HL-60/S4 (cell line): Measurements from ENCODE around the gene LAPTM4A.
"Not testable (repeated sequence)": the region's sequence is repeated elsewhere in the genome, so short reads cannot be mapped to it uniquely, and the experiment has no call there.

Experiments used
- in situ Hi-C: fragments of 300-500 bp; cut with MboI; formaldehyde crosslinking; loops from 2 replicates; pipeline ENCODE4 v1.14.3; 2022; ENCODE audit warnings: low sequenced_read_pairs

Gene LAPTM4A

DNA sequence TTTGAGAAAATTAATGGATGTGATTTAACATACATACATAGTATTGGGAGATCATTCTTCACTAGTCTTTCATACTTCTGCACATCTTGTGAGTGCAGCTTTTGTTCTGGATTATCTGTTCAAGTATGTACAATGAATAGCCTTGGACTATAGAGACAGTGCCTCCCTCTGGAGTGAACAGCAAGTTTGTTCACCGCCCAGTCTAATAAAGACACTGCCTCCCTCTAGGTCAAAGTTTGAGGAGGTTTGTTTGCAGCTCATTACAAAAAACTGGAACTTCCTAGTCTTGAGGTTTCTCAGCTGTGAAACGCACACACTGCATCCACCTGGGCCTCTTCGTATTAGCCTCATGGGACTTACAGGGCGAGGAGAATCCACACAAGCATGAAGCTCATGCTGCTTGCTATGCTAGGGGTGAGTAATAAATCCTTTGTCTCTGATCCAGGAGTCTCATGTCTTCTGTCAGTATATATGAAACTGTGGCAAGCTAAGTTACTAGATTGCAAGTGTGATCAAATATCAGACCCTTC is 26.0 kb upstream of the LAPTM4A start:
- in situ Hi-C loops, result no loop called here

DNA sequence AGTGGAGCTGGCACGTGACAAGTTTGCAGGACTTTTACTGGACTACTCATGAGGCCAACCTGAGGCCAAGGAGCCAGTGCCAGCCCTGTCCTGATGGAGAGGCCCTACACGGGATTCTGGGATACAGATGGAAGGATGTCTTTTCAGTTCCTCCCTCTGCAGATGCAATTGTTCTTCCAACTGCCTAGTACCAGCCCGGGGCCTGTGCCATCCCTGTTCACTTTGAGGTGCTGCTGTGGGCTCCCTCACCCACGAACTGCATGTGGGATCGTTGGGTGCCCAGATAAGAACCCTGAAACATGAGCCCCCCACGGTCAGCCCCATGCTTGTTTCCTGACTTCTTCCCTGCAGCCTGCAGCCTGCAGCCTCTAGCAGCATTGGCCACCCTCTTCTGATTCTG is 25.3 kb upstream of the LAPTM4A start:
- in situ Hi-C loops, result no loop called here

DNA sequence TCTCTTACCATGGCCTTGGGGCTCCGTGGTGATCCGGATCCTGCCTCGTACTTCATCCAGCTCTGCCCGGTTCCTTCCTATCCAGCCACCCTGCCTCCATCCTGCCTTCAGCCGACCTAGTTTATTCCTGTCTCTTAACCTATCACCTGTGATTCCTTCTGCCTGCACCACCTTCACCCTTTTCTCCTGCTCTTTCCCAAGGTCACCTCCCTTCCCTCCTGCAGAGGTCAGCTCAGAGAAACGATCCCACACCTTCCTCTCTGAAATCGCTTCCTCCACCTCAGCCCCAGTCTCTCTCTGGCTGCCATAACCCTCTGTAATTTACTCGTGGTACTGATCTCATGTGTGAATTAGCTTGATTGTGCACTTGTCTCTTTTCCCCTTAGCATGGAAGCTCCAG is 23.5 kb upstream of the LAPTM4A start:
- in situ Hi-C loops, result no loop called here

DNA sequence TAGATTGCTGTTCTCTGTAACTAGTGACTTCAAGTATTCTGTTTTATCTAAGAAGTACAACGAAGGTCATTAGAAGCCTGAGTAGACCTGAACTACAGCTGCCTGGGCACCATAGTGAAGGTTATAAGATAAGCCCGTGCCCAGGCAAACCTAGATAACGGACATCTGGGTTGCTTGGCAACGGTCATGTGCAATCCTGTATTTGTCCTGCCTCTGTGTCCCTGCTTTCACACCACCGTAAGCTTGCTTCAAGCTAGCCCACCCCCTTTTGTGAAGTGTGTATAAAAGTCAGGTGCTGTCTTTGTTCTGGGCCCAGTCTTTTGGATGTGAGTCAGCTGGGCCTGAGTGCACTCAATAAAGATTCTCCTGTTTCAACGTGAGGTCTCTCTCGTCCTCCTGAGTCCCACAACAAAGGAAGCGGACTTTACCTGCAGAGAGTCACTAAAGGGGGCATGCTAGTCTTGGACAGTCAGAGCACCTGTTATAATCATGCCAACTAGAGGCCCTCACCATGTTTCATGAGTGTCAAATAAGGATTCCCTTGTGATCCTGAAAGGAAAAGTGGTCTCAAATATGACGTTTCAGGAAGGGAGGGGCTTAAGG is 22.7 kb upstream of the LAPTM4A start:
- in situ Hi-C loops, result not testable (repeated sequence)

DNA sequence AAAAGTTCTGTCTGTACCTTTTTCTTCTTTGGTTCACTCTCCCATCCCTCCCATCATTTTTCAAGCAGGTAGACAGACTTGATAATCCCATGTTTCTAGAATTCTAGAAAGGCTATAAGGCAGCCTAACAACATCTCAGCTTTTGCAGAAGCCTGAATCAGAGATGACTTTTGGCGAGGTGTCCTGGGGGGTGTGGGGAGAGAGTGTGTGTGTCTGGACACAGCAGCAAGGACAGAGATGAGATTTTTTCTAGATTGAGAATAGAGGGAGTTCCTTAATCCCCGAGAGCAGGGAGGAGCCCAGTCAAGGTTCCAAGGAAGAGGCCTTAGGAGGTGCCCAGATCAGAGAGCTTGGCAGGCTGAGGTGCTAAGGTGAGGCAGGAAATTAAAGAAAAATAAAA is 22.0 kb upstream of the LAPTM4A start:
- in situ Hi-C loops, result no loop called here

DNA sequence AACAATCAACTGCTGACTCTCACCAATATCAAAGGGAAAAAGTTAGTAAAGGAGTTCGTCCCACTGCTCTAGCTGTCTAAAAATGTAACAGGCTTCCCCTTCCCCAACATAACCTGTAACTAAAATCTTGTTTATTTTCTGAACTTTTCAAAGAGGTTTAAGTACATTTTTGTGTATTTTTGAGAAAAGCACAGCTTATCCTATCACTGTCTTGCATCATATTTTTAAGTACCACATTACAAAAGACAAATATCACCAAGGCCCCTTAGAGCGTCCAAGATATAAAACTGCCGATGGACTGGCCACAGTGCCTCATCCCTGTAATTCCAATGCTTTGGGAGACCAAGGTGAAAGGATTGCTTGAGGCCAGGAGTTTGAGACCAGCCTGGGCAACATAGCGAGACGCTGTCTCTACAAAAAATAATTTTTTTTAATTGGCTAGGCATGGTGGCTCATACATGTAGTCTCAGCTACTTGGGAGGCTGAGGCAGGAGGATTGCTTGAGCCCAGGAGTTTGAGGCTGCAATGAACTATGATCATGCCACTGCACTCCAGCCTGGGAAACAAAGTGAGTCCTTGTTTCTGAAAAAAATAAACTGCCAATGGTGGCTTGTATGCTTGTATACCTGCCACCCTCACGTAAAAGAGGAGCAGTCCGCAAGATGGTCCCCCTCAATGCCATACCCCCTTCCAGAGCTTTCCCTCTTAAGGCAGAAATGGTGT is 21.2 kb upstream of the LAPTM4A start:
- in situ Hi-C loops, result no loop called here

DNA sequence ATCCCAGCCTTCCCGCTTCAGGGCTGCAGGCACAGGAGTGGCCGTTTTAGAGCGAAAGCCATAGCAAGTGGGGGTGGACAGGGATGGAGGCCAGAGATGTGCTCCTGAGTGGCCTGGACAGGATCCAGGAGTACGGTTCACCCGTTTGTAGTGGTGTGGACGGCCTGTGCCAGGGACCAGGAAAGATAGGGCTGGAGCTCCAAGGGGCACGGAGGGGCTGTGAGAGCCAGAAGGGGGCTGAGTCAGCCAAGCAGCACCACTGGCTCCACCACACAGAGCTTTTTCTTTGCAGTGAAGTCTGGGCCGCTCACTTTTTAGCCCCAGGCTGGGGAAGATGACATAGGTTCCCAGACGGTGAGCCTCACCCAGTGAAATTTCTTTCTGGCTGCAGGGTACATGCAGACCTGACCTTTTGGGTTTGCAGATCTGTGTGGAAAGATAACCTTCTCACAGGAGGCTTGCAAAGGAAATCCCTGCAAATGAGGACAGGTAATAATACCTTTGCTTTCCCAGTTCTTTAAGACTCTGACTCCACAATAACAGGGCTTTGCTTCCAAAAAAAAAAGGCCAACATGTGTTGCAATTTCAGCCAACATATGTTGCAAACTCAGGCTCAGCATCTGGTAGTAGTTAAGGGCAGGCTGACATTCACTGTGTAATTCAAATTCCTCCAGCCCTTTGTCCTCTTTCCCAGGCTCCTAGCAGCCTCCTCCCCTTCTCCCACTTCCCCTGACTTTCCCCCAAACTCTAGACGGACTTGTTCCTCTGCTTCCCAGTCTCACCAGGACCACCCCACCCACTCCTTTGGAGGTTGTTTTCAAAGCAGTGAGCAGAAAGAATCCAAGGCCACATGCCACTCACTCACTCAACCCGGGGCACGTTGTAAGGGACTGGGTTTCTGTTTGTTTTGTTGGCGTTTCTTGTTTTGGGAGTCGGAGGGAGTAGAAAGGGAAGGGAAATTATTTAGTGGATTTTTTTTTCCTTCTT is 20.3 kb upstream of the LAPTM4A start:
- in situ Hi-C loops, result no loop called here

DNA sequence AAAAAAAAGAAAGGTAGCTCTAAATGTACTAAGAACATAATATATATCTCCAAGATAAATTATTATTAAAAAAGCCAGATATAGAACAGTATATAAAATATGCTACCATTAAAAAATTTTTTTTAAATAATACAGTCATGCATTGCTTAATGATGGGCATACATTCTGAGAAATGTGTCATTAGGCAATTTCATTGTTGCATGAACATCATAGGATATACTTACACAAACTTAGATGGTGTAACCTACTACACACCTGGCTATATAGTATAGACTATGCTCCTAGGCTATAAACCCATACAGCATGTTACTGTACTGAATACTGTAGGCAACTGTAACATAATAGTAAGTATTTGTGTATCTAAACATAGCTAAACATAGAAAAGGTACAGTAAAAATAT is 18.3 kb upstream of the LAPTM4A start:
- in situ Hi-C loops, result no loop called here

DNA sequence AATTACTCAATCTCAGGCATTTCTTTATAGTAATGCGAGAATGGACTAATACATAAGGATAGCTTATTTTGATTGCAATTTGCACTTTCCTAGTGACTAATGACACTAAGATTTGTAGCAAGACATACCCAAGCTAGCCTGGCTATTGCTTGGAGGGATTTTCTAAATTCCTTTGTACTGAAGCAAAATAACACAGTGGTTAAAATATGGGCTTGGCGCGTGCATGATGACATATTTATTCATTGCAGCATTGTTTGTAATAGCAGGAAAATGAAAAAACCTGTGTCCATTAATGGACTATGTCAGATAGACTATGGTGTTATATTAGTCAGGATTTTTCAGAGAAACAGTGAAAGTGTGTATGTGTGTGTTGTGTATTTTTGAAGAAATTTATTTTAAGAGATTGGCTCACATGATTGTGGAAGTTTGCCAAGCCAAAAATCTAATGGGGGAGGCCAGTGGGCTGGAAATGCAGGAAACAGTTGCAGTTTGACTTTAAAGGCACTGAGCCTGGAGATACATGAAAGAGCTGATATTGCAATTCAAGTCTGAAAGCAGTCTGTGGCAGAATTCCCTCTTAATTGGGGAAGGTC is 16.7 kb upstream of the LAPTM4A start:
- in situ Hi-C loops, result no loop called here

DNA sequence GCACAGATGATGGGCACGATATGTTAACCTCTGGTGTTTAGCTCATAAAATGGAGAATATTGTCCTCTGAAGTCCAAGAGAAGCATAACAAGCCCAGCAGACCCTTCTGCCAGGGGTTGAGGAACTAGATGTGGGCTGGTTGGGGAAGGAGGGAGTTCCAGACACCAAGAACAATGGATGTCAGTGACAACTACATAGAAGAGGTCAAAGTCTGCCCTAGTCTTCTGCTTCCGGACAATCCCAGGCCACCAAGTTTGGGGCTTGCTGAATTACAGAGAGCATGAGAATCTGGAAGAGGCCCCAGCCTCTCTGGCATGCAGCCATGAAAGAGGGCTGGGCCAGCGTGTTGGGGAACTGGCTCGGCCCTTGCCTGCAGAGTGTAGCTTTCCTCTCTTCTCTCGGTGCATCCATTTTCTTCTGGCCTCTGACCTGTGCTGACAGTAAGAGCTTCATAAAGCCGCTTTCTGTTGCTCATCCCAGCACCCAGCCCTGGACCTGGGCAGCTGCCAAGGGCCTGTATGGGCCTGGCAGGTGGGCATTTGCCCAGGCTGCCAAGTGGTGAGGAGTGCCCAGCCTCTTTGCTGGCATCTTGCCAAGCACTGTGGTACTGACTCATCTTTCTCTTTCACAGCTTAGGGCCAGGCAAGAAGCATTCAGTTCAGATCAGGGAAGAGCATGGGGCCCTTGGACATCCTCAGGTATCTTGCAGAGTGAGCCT is 14.6 kb upstream of the LAPTM4A start:
- in situ Hi-C loops, result no loop called here

DNA sequence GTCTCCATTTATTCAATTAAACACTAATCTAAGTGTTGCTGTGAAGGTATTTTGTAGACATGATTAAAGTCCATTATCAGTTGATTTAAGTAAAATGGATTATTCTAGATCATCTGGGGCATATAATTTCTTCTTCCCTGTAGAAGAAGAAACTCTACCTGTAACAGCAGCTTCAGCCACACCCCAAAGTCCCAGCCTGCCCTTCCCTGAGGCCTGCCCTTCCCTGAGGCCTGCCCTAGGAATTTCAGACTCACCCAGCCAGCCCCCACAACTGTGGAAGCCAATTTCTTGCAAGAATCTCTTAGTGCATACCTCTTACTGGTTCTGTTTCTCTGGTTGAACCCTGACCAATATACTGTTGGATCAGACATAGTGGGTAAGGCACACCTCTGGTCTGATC is 13.4 kb upstream of the LAPTM4A start:
- in situ Hi-C loops, result no loop called here

DNA sequence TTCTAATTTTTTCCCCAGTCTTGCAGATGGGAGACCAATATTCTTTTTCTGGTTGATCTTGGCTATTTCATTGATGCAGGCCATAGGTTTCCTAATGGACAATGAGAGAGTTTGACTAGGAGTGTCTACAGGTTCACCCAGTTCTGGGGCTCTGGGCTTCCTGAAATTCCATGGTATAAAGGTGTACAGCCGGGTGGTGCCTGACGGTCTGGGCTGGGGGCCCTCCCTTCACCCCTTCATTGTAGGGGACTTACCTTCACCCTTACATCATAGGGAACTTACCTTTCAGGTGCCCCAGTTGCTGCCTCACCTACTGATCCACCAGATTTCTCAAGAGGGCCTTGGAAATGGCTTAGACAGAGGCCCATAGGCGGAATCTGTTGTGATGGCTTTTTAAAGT is 13.0 kb upstream of the LAPTM4A start:
- in situ Hi-C loops, result no loop called here

DNA sequence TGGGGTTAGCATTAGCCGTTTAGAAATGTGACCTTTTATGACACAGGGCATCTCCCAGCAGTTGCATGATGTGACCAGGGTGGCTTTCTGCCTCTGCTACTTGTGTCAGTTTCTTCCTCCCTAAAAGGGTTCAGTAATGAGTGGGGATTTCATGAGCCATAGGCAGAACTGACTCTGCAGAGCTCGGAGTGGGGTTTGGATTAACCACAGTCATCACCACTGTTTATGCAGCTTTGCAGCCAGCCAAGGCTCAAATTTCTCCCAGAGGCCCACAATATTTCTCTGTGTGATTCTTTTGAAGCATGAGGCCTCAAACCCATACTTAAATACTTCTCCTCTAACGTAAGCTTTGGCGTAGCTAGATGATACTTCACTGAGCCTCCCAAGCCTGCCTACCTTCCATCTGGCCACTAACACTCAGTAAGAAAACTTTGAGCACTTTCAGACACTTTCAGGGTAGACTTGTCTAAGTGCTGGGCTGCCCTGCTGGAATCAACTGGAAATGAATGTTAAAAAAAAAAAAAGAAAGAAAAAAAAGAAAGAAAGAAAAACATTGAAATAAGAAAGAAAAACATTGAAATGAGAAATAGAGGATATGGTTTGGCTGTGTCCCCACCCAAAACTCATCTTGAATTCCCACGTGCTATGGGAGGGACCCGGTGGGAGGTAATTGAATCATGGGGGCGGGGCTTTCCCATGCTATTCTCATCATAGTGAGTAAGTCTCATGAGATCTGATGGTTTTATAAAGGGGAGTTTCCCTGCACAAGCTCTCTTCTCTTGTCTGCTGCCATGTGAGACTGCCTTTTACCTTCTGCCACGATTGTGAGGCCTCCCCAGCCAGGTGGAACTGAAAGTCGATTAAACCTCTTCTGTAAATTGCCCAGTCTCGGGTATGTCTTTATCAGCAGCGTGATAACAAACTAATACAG is 11.5 kb upstream of the LAPTM4A start:
- in situ Hi-C loops, result no loop called here

DNA sequence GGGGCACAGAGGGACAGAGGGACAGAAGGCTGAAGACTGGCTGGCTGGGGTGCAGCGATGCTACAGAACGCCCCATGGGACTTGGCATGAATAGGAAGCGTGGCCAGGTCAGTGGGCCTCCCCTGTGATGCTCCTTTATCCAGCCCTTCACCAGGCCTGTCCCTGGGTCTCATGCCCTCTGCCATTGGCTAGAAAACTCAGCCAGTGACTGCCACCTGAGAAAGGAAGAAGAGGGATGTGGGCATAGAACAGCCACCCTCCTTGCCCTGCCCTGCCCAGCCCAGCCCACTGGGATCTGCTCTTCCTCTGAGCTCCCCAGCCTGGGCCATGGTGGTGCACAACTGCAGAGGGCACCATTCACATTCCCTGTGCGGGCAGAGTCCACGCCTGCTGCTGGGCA is 10.5 kb upstream of the LAPTM4A start:
- in situ Hi-C loops, result no loop called here

DNA sequence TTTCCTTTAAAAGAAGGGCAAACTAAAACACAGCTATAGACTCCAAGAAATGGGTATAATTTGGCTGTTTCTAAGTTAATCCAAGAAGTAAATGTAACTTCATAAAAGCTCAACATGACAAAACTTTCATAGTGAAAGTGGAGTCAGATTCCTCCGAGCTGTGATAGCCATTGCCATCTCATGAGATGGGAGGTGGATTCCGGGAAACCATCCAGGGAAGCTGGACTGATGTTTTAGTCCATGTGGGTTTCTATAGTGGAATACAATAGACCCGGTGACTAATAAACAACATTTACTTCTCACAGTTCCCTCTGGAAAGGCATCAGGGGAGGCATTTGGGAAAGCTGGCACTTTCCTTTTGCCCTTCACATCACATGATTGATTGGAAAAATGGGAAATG is 10.0 kb upstream of the LAPTM4A start:
- in situ Hi-C loops, result no loop called here

DNA sequence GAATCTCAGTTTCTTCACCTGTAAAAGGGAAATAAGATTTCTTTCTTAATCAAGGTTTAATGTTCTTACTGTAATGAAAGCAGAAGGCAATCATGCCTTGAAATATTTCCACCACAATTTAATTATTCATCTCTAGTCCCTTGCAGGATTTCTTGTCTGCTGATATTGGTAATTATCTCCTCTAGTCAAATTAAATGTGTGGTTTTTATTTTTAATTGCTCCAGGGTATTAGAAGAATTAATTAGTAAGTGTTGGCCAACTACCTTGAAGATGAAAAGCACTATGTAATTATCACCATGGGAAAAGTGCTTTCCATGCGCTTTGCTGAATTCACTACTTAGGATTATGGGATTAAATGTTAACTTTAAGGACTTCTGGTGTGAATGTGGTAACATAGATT is 8.7 kb upstream of the LAPTM4A start:
- in situ Hi-C loops, result no loop called here

DNA sequence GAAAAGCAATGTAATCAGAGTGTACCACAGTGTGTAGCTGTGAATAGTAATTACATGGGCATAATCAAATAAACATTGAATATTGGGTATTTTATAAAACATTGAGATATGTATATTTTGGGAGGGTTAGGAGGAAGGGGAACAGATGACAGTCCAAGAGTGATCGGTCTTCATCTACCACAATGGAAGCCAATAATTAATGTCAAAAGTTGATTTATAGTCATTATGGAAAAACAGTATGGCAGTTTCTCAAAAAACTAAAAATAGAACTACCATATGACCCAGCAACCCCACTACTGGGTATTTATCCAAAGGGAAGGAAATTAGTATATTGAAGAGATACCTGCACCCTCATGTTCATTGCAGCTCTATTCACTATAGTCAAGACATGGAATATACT is 5.8 kb upstream of the LAPTM4A start:
- in situ Hi-C loops, result no loop called here

DNA sequence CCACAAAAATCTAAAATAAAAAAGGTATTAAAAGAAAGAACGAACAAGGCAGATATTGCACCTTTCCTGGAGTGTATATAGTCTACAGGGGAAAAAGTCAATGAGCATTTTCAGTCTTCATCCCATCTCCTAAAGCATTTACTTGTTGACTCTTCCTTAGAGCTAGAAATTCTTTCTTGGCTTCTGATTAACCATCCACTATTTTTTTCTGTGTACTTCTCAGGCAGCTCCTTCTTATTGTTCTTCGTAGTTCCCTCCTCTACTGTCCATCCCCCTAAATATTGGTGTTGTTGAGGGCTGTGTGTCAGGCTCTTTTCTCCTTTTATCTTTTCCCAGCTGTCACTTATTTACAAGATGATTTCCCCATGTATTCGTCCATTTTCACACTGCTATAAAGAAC is 3.5 kb upstream of the LAPTM4A start:
- in situ Hi-C loops, result no loop called here

DNA sequence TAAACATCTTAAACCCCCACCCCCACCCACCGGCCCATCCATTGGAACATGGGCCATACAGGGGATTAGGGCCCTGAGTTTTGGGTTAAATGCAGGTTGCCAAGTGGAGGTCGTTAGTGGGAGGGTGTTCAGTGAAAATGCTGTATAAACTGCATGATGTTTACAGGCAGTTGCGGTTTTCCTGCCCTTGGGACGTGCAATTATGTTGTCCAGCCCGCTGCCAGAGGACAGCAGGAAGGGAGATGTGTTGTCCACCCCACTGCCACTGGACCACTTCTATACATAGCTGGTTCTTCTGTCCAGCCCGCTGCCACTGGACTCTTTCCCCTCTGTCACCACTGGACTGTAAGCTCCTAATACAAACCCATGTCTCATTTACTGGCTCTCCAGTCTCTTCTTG is 2.7 kb upstream of the LAPTM4A start:
- in situ Hi-C loops, result no loop called here
